Neural crest cell (in vitro differentiated cells): ENCODE measurements around the gene CREB5. TPM values are rescaled to one million over a fixed set of nuclear protein-coding genes. Genes with fewer than 3 reads are reported as not detected.

ENCODE experiments used
- DNase-seq: peaks from one replicate; pipeline ENCODE4 v3.0.0; 2021; ENCODE audit warnings: low read depth, mixed read lengths, low spot score
- H3K27ac Mint-ChIP-seq: one replicate; pipeline ENCODE4 v1.8.0; 2021; ENCODE audit warnings: mild to moderate bottlenecking, mixed read lengths; ENCODE audit not compliant: unreplicated experiment
- H3K27me3 Mint-ChIP-seq: 2 replicates; pipeline ENCODE4 v1.8.0; 2021; ENCODE audit warnings: low read depth, mild to moderate bottlenecking, mixed read lengths
- H3K36me3 Mint-ChIP-seq: 2 replicates; pipeline ENCODE4 v1.8.0; 2021; ENCODE audit warnings: low read depth, mild to moderate bottlenecking, mixed read lengths
- H3K4me1 Mint-ChIP-seq: 2 replicates; pipeline ENCODE4 v1.8.0; 2021; ENCODE audit warnings: mixed read lengths
- H3K4me3 Mint-ChIP-seq: one replicate; pipeline ENCODE4 v1.8.0; 2021; ENCODE audit warnings: mild to moderate bottlenecking, mixed read lengths
- H3K9me3 Mint-ChIP-seq: 2 replicates; pipeline ENCODE4 v1.8.0; 2021; ENCODE audit warnings: mixed read lengths
- total RNA-seq: library from RNA; stranded (reverse); gene quantifications from 2 replicates; pipeline ENCODE4 v1.2.1, GENCODE V29; 2021
- TF ChIP-seq, protein P1 (sequence below): fragments of 200-600 bp; sonication (generic); conservative IDR thresholded peaks from 2 replicates; pipeline ENCODE4 v1.5.0; 2021; ENCODE audit warnings: antibody characterized with exemption, mild to moderate bottlenecking

Gene CREB5
- total RNA-seq, 1 donor from 2014 or later = 8.3 TPM

DNA sequence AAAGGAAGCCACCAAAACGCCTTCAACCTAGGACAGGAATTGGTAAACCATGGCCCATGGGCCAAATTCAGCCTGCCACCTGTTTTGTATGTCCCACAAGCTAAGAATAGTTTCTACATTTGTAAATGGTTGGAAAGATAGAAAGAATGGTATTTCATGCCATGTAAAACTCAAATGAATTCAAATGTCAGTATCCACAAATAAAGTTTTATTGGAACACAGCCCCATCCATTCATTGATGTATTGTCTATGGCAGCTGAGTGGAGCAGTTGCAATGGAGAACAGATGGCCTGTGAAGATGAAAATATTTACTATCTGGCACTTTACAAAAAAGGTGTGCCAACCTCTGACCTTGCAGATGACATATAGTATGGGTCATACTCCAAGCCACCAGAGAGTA is 236.9 kb downstream of the CREB5 start:
- peaks cover 15% of the 10 kb centered on the region for H3K4me1 Mint-ChIP-seq
- no peak overlapping the region for H3K27ac Mint-ChIP-seq
- no peaks in the 10 kb centered on the region for H3K27me3 Mint-ChIP-seq
- DNase-seq = no peak
- no peak overlapping the region for H3K4me3 Mint-ChIP-seq
- H3K36me3 Mint-ChIP-seq = no peaks in the 10 kb centered on the region
- H3K9me3 Mint-ChIP-seq = no peaks in the 10 kb centered on the region
- TF ChIP-seq, protein P1, sequence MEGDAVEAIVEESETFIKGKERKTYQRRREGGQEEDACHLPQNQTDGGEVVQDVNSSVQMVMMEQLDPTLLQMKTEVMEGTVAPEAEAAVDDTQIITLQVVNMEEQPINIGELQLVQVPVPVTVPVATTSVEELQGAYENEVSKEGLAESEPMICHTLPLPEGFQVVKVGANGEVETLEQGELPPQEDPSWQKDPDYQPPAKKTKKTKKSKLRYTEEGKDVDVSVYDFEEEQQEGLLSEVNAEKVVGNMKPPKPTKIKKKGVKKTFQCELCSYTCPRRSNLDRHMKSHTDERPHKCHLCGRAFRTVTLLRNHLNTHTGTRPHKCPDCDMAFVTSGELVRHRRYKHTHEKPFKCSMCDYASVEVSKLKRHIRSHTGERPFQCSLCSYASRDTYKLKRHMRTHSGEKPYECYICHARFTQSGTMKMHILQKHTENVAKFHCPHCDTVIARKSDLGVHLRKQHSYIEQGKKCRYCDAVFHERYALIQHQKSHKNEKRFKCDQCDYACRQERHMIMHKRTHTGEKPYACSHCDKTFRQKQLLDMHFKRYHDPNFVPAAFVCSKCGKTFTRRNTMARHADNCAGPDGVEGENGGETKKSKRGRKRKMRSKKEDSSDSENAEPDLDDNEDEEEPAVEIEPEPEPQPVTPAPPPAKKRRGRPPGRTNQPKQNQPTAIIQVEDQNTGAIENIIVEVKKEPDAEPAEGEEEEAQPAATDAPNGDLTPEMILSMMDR = no peak

DNA sequence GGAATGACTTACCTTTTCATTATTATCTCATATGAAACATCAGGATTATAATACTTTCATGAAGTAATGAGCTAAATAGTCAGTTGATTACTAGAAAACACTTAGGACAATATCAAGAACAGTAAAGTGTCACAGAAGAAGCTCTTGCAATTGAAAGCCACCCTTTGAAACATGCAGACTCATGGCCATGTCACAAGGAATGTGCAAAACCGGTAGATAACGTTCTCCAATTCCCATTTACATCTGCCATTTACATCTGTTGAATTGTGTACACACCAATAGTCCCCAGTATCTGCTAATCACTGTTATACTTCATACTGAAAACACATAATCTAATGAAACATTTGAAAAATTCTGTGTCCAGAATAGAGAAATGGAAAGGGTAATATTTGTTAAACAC is 237.5 kb downstream of the CREB5 start:
- peaks cover 15% of the 10 kb centered on the region for H3K4me1 Mint-ChIP-seq
- H3K27me3 Mint-ChIP-seq = no peaks in the 10 kb centered on the region
- H3K36me3 Mint-ChIP-seq = no peaks in the 10 kb centered on the region
- no peak overlapping the region for H3K4me3 Mint-ChIP-seq
- TF ChIP-seq, protein P1 = no peak
- no peak for DNase-seq
- H3K9me3 Mint-ChIP-seq = no peaks in the 10 kb centered on the region
- no peak overlapping the region for H3K27ac Mint-ChIP-seq

DNA sequence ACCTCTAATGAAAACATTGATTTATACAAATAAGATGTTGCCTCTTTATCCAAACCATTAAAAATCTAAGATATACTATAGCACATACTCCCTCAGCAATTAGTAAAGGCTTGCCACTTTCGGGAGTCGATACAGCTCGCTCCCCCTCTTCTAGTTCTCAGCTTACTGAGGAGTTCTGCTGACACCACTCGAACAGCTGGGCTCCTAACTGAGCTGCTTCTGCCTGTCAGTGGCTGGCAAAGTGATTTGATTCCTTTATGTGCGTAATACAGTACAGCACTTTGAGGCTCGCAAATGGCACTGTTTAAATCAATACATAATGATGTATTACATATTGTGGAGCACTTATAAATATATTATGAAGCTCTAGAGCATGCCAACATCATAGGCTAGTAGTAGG is 241.8 kb downstream of the CREB5 start:
- Mint-ChIP-seq H3K36me3 (no peaks in the 10 kb centered on the region), H3K4me3 (no peak overlapping the region), H3K27me3 (no peaks in the 10 kb centered on the region), H3K4me1 (peaks cover 4% of the 10 kb centered on the region), H3K9me3 (no peaks in the 10 kb centered on the region), H3K27ac (no peak overlapping the region)
- TF ChIP-seq, protein P1 = no peak
- no peak for DNase-seq

DNA sequence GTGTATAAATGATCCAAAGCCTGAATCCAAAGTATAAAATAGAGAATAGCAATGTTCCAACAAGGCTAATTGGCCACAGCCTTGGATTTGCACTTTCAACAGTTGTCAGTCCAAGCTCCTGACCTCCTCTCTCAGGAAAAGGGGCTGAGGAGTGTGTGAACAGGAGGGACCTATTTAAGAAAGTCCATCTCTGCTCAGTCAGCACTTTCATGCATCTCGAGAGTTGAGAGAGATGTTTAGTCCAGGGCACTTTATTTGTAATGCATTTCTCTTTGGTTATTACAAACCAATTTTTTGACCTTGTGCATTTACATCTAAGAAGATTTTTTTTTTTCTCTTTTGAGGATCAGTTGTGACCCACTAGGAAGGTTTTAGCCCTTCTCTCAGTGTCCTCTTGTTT is 244.2 kb downstream of the CREB5 start:
- Mint-ChIP-seq H3K27ac (no peak overlapping the region), H3K4me3 (no peak overlapping the region), H3K4me1 (peaks cover 4% of the 10 kb centered on the region), H3K36me3 (peaks cover 9% of the 10 kb centered on the region), H3K9me3 (peaks cover 6% of the 10 kb centered on the region), H3K27me3 (no peaks in the 10 kb centered on the region)
- TF ChIP-seq, protein P1 = no peak
- DNase-seq = no peak

DNA sequence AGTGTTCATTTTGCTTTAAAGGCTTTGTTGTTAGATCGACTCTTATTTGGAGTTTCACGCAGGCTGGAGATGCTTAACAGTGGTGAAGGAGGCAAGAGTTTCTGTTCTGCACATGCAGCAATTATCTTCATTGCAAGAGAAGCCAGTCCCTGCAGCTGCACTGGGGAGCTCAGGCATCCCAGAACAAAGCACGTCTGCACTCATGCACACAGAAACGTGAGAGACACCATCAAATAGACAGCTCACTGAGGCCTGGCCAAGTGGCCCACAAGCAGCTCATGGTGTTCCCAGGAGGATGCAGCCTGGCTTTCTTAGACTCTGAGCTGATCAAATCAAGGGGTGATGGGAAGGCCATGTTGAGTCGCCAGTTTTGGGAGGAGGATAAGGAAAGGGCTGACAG is 246.1 kb downstream of the CREB5 start:
- TF ChIP-seq, protein P1 = no peak
- DNase-seq = no peak
- H3K9me3 Mint-ChIP-seq = peaks cover 6% of the 10 kb centered on the region
- peaks cover 9% of the 10 kb centered on the region for H3K36me3 Mint-ChIP-seq
- no peak overlapping the region for H3K27ac Mint-ChIP-seq
- H3K27me3 Mint-ChIP-seq = no peaks in the 10 kb centered on the region
- peaks cover 4% of the 10 kb centered on the region for H3K4me1 Mint-ChIP-seq
- H3K4me3 Mint-ChIP-seq = no peak overlapping the region

DNA sequence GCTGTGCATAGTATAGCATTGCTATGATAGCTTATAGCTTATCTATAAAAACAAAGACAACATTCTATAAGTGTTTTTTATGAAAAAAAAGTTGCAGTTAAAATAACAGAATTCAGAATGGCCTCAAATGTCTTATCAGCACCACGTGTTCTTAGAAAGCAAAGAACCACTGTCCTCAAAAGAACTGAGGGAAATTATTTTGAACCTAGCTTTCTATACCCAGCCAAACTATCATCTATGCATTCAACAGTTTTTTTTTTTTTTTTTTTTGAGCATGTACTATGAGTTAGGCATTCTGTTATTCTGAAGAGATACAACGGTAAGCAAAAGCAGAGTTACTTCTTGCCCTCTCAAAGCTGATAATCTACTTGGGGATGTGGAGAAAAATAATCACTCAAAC is 247.8 kb downstream of the CREB5 start:
- Mint-ChIP-seq H3K36me3 (peaks cover 9% of the 10 kb centered on the region), H3K4me3 (no peak overlapping the region), H3K9me3 (peaks cover 6% of the 10 kb centered on the region), H3K27ac (no peak overlapping the region), H3K4me1 (peaks cover 4% of the 10 kb centered on the region), H3K27me3 (no peaks in the 10 kb centered on the region)
- no peak for DNase-seq
- TF ChIP-seq, protein P1 = no peak
